22Rv1 (cell line): ENCODE data around the gene FOXP4.

Source experiments
- CTCF ChIP-seq: fragments of 450-650 bp; IDR thresholded peaks from 2 replicates; pipeline ENCODE4 v1.5.1; 2017; ENCODE audit warnings: mild to moderate bottlenecking
- ZFX ChIP-seq: fragments of 450-650 bp; IDR thresholded peaks from 2 replicates; pipeline ENCODE4 v1.6.1; 2017; ENCODE audit warnings: antibody characterized with exemption, borderline replicate concordance

DNA sequence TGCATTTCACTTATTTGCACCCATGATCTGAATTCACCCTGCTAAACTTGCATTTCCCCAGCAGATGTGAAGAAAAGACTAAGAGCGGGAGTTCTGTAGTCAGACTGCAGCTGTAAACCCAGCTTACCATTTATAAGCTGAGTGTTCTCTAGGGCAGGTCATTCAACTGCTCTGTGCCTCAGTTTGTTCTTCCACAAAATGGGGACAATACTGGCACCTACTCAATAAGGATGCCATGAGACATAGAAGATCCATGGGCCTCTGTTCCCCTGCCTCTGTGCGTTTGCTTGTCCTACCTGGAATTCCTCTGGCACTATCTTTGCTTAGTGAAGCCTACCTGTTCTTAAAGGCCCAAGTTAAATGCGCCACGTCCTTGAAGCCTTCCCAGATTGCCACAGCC lies 79.8 kb downstream of the FOXP4 start:
- no peak for TF ChIP-seq CTCF
- no peak for TF ChIP-seq ZFX
